PC-9 (cell line): ENCODE measurements around the gene CNTNAP2.

Source experiments
- EZH2 ChIP-seq: fragments of 200-600 bp; sonication (generic); IDR thresholded peaks from 2 replicates; pipeline ENCODE4 v1.8.0; 2017; ENCODE audit warnings: antibody characterized with exemption, low read depth
- TF ChIP-seq, protein P1 (sequence below): fragments of 200-600 bp; sonication (generic); conservative IDR thresholded peaks from 2 replicates; pipeline ENCODE4 v1.6.1; 2017; ENCODE audit warnings: mixed run types, antibody characterized with exemption, mild to moderate bottlenecking, moderate library complexity

DNA sequence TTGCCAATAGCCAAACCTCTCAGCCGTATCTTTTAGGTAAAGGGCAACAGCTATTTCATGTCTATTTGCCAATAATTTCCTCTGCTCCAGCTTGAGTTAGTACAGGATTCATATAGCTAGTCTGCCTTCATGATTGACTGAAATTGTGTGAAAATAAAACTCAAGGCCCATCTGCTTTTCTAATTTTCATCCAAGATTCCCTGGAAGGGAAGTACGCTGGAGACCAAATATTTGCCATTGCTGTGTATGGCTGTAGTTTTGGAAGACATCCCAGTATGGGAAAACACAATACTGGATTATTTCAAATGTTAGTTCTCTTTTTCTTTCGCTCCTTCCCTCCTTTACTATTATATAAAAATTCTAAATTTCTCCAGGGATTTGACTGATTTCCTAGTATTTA lies 652.4 kb downstream of the CNTNAP2 start:
- TF ChIP-seq EZH2: no peak
- TF ChIP-seq, protein P1, sequence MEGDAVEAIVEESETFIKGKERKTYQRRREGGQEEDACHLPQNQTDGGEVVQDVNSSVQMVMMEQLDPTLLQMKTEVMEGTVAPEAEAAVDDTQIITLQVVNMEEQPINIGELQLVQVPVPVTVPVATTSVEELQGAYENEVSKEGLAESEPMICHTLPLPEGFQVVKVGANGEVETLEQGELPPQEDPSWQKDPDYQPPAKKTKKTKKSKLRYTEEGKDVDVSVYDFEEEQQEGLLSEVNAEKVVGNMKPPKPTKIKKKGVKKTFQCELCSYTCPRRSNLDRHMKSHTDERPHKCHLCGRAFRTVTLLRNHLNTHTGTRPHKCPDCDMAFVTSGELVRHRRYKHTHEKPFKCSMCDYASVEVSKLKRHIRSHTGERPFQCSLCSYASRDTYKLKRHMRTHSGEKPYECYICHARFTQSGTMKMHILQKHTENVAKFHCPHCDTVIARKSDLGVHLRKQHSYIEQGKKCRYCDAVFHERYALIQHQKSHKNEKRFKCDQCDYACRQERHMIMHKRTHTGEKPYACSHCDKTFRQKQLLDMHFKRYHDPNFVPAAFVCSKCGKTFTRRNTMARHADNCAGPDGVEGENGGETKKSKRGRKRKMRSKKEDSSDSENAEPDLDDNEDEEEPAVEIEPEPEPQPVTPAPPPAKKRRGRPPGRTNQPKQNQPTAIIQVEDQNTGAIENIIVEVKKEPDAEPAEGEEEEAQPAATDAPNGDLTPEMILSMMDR: no peak
